Middle frontal gyrus (tissue), 1 donor: ENCODE measurements around the gene USP9Y.
"Not testable (repeated sequence)": the region's sequence is repeated elsewhere in the genome, so short reads cannot be mapped to it uniquely, and the experiment has no call there.

Source experiments
- DNase-seq: peaks from one replicate; pipeline ENCODE4 v3.0.0-alpha.2; 2015; ENCODE audit warnings: low spot score; ENCODE audit errors: extremely low spot score

Gene USP9Y

GRCh38 chrY:12701181-12701695 lies at the start of gene USP9Y:
Gene USP9Y (plus strand): TSS chrY:12701231. CDS start chrY:12709448, 8,217 bp downstream.
- no peak for DNase-seq

- DNase-seq: no peak
Observed at GRCh38 chrY:12651621-12652036, 49.4 kb upstream of the USP9Y start.

DNA sequence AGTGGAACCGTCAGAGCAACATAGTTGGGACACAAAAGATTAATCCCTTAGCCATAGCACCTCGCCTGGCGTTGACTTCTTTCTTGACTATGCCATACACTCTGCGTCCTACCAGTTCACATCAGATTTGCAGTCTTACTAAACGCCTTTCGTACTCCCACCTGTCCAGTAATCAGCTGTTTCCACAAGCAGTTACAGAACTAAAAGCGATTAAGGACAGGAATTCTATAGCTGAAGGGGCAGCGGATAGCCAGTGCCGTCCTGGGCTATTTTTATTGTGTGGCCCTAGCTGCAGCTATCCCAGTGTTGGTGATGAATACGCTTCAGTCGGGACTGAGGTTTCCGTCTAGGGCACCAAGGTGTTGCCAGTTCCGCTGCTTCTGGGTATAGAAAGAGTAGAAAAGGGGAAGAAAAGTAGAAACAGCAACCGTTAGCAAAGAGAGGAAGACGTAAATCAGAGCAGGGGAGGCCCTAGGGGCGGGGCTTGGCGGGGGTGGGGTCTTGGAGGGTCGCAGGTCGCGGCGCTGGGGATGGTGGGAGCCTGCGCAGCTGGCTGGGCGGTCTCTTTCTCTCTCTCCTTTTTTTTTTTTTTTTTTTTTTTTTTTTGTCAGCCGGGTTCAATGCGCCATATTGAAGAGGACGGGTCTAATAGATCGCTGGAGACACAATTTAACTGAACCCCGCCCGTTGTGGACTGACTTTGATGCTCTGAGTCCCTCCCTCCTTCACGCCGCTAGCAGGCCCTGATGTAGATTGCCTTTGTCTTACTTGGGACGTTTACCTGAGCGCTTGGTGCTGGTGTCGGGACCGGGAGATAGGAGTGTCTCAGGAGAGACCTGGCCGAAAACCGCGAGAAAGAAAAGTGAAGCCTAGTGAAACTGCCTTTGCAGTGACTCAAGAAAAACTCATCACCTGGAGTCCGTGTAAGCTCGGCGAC lies 39.0 kb upstream of the USP9Y start:
- no peak for DNase-seq

DNA sequence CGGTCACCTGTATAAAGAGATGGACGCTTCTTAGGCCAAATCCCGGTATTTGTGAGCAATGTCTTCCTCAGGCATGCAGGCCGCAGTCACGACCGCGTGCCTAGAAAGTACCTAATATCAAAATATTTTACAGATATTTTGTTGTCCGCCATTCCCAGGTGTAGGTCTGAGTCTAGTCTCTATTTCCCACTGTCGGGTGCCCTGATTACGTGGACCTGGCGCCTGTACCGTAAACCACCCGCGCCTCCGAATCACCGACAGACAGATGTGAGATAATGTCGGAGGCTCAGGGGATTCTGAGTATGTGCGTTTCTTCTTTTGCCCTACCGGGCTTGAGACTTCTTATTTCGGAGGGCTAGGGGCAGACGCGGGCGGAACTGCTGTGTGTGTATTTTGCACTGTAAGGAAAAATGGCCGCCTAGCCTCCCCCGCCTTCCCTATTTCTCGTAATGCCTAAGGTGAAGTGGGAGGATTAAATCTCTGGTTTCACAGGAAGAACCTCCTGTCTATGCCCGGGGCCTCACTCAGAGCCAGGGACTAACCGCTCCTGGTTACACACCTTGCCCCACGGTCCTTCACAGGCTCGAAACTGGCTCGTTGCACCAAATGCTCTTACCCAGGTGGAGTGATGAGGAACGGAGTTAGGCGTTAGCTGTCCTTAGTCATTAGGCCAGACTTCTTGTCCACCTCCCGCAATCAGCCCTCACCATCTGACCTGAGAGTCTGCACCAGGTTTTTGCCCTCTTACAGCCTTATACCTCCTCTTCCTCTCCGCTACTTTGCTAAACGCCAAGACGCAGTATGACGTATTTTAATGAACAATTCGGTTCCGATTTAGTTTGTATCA lies 38.1 kb upstream of the USP9Y start:
- no peak for DNase-seq

DNA sequence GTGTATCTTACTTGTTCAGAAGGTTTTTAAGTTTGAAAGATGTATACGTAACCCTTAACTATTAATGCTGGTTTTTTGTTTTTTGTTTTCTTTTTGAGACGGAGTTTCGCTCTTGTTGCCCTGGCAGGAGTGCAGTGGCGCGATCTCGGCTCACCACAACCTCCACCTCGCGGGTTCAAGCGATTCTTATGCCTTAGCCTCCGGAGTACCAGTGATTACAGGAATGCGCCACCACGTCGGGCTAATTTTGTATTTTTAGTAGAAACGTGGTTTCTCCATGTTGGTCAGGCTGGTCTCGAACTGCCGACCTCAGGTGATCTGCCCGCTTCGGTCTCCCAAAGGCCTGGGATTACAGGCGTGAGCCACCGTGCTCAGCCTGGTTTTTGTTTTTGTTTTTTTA lies 37.2 kb upstream of the USP9Y start:
- DNase-seq: not testable (repeated sequence)

DNA sequence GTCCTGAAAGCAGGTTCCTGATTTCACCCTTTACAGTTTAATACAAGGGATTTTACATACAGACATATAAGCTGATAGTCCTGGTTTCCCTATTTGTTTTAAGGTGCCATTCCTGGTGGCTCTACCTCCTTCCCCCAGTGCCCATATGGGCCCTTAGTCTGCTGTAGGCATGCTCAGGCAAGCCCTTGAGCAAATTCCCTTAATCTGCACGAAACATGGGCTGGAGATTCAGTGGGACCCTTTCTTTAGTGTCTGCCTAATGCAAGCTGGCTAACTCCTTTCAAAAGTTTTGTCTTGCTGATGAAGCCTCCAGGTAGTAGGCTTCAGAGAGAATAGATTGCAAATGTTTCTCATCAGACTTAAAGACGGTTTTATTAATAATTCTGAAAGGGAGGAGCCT lies 22.9 kb upstream of the USP9Y start:
- no peak for DNase-seq

GRCh38 chrY:12681535-12681934 lies 19.5 kb upstream of the USP9Y start:
- DNase-seq: no peak

DNA sequence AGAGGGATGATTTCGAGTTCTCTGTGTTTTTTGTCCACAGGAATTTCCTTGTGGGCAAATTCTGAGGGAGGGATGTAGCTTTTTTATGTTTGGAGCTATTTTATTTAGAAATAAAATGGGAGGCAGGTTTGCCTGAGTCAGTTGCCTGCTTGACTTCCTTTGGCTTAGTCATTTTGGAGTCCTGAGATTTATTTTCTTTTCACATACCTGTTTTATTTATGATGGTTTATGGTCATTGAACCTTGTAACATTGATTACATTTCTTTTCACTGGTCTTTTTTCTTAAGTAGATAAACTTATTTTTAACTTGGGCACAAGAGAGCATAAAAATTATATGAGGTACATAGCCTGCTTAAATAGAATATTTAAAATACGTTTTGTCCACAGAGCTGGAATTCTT lies 12.7 kb upstream of the USP9Y start:
- DNase-seq: no peak

- DNase-seq: no peak
Observed at GRCh38 chrY:12700087-12700486, 944 bp upstream of the USP9Y start.

DNA sequence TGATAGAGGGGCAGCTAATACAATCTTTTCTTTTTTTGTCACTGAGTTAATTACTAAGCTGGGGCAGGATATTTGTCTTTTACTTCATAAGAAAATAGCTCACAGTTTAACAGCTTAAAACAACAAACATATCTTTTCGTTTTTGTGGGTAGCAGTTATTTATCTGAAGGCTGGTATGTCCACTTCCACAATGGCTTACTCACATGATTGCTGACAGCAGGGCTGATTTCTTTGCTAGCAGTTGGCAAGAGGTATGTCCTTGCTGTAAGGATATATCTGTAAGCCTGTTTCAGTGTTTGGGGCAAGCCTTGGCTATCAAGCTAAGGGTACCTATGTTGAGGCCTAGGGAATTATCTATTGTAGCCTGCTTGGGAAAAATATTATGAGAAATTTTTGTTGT lies 1.1 kb downstream of the USP9Y start:
- no peak for DNase-seq

DNA sequence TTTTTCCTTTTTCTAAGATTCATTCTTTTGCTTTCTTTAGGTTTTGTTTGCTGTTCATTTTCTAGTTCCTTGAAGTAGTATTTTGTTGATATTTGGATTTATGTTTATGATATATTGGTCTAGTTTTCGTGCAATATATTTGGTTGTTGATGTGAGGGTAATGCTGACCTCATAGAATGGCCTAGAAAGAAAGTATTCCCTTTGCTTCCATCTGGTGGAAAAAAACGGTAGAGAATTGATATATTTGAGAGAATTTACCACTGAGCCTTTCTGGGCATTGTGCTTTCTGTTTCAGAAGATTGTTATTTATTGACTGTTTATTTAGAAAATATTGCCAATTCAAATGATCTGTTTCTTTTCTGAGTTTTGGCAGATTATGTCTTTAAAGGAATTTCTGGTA lies 9.4 kb downstream of the USP9Y start:
- no peak for DNase-seq

DNA sequence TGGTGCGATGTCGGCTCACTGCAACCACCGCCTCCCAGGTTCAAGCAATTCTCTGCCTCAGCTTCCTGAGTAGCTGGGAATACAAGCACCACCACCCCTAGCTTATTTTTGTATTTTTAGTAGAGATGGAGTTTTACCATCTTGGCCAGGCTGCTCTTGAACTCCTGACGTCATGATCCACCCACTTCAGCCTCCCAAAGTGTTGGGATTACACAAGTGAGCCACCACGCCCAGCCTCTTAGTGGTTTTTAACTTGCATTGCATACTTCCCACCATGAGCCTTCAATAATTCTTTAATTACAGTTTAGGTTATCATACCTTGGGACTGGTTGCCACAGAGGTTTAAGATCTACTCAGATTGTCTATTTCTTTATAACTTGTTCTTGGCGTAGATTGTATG lies 14.3 kb downstream of the USP9Y start:
- no peak for DNase-seq

- no peak for DNase-seq
Observed at GRCh38 chrY:12729746-12730145, 28.7 kb downstream of the USP9Y start.

- DNase-seq: no peak
Observed at GRCh38 chrY:12733625-12734024, 32.6 kb downstream of the USP9Y start.

DNA sequence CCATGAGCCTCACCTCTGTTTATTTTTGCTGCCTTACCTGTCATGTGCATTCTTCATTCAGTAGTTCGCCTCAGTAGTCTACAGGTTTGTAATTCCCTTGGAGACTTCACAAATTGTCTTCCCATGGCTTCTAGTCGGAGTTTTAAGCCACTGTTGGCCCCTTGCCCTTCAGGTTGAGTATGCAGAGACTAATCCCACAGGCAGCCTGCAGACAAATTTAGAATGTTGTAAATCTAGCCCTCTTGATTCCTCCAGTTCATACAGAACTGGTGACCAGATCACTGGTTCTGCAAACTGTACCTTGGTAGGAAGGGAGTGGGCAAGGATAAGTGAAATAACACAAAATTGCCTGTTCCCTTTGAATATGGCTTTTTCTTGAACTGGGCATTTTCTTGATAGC lies 33.0 kb downstream of the USP9Y start:
- no peak for DNase-seq

DNA sequence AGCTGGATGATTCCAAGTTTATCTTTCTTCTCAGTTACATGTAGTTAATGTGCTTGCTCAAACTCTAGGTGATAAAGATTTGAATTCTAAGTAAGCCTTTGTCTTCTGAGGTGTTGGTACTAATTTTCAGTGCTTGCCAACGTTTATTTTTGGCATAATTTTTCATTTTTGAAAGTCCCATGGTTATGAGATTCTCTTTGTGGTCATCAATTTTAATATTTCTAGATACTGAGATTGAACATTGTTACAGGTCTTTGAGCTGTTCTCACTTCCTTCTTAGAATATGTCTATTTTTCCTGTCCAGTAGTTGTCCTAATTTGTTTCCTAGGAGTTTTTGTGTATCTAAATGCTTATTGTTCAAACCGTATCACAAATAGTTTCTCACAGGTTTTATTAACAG lies 40.4 kb downstream of the USP9Y start:
- DNase-seq: no peak

DNA sequence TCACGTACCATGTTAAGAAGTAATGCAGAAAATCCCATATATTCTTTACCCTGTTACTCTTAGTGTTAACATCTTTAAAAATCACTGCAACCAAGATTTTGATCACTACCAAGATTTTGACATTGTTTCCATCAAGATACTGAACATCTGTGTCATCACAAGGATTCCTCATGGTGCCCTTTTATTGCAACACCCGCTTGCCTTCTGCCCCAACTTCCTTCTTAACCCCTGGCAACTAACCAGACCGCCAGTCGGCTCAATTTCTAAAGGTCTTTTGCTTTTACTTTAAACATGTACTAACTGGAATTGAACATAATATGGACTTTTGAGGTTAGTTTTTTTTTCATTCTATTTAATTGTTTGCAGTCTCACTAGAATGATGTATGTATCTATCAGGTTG lies 41.7 kb downstream of the USP9Y start:
- DNase-seq: no peak

DNA sequence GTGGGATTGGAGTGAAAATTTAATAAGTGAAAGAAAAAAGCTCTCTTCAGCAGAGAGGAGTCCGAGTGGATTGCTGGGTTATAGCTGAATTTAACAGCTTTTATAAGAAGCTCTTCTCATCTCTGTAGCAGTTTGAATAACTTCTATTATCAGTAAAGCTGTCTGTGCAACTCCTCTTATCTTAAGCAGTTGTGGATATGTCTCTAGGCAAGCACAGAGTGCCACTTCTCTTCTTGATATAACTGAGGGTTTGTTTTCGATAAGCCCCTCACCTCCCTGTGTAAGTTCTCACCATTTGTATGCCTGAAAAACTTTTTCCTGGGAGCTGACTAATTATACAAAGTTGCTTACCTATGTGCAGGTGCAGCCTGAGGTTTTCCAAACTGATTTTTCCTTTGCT lies 43.1 kb downstream of the USP9Y start:
- no peak for DNase-seq

DNA sequence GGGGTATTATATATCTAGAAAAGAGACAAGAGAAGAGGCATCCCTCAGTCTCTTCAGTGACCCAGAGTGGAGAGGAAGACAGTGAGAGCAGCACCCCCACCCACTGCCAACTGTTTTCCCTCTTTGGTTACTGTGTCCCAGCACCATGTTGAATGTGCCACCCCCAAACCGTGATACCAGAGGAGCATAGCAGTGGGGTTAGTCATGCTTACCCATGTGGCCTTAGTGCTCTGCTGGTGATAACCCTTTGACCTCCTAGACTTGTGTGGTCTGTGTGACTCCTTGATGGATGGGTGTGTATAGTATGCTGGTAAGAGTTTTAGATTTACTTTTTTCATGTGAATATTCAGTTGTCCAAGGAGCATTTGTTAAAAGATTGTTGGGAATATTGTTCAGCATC lies 48.3 kb downstream of the USP9Y start:
- no peak for DNase-seq

GRCh38 chrY:12752856-12753255 lies 51.8 kb downstream of the USP9Y start:
- no peak for DNase-seq

- DNase-seq: no peak
Observed at GRCh38 chrY:12756021-12756420, 55.0 kb downstream of the USP9Y start.

GRCh38 chrY:12765976-12766375 lies 64.9 kb downstream of the USP9Y start:
- DNase-seq: no peak
